Esophagus muscularis mucosa (tissue), 4 donors: ENCODE measurements around the gene RHOXF2. TPM values are rescaled to one million over a fixed set of nuclear protein-coding genes. Genes with fewer than 3 reads are reported as not detected.
"Not testable (repeated sequence)": the region's sequence is repeated elsewhere in the genome, so short reads cannot be mapped to it uniquely, and the experiment has no call there.

ENCODE experiments used
- DNase-seq: peaks from one replicate; pipeline ENCODE4 v3.0.0-alpha.2; 2017; ENCODE audit errors: extremely low spot score
- H3K27ac ChIP-seq, 4 donors: fragments of 200-600 bp; sonication (generic); replicated peaks in 1 of 4; 1 replicate in 3 of 4; 2 replicates in 1 of 4; pipeline ENCODE4 v1.5.1; 2016 to 2019; ENCODE audit warnings: mild to moderate bottlenecking in 1 of 4
- H3K27me3 ChIP-seq, 4 donors: fragments of 200-600 bp; sonication (generic); one replicate each; pipeline versions ENCODE4 v1.5.1 to v1.6.0; 2016 to 2019
- H3K36me3 ChIP-seq, 4 donors: fragments of 200-600 bp; sonication (generic); one replicate each; pipeline ENCODE4 v1.5.1; 2016 to 2019
- H3K4me1 ChIP-seq, 4 donors: fragments of 200-600 bp; sonication (generic); one replicate each; pipeline ENCODE4 v1.5.1; 2016 to 2019
- H3K4me3 ChIP-seq, 4 donors: fragments of 200-600 bp; sonication (generic); 1 replicate in 2 of 4; 2 replicates in 2 of 4; pipeline ENCODE4 v1.5.1; 2016 to 2019; ENCODE audit warnings: mild to moderate bottlenecking in 4 of 4, moderate library complexity in 1 of 4
- H3K9me3 ChIP-seq, 4 donors: fragments of 200-600 bp; sonication (generic); 1 replicate in 3 of 4; 2 replicates in 1 of 4; pipeline ENCODE4 v1.5.1; 2016 to 2019
- EP300 ChIP-seq: sonication (generic); formaldehyde crosslinking; IDR thresholded peaks from one replicate; pipeline ENCODE4 v1.6.1; 2017; ENCODE audit warnings: antibody characterized with exemption
- POLR2A ChIP-seq: fragments of 450-650 bp; IDR thresholded peaks from one replicate; pipeline ENCODE4 v1.6.1; 2017; ENCODE audit warnings: antibody characterized with exemption, moderate library complexity, mild to moderate bottlenecking, low read depth
- POLR2AphosphoS5 ChIP-seq, 2 donors: sonication (generic); formaldehyde crosslinking; IDR thresholded peaks; one replicate each; pipeline ENCODE4 v1.6.1; 2017; ENCODE audit warnings: antibody characterized with exemption in 2 of 2
- WGBS: methylation state at CpG from one replicate; pipeline ENCODE4 v1.1.5; 2018; 5-methylcytosine and 5-hydroxymethylcytosine counted together
- intact Hi-C: fragments of 100-400 bp; cut with DNase I; formaldehyde crosslinking; loops from one replicate; pipeline ENCODE4 v1.15.1; 2023
- total RNA-seq, 4 donors: library from RNA; depleted of rRNA; stranded (reverse); fragments of >200 nt; gene quantifications; one replicate each; pipeline versions ENCODE4 v1.1.0 to v1.2.1, GENCODE V29; 2016
- TF ChIP-seq, protein P1 (sequence below), 3 experiments: fragments of 200-600 bp in 2 of 3; fragments of 450-650 bp in 1 of 3; sonication (generic) in 2 of 3; IDR thresholded peaks; one replicate each; pipeline ENCODE4 v1.5.1; 2017 to 2019; ENCODE audit warnings: antibody characterized with exemption in 3 of 3, mild to moderate bottlenecking in 2 of 3, moderate library complexity in 1 of 3

RHOXF2 gene
- total RNA-seq, 4 donors from 2014 or later: not detected

GRCh38 chrX:120193254-120193653 is 34.8 kb downstream of the RHOXF2 start:
- H3K4me3 ChIP-seq, H3K27ac ChIP-seq, H3K4me1 ChIP-seq, H3K36me3 ChIP-seq, DNase-seq, intact Hi-C loops, H3K27me3 ChIP-seq, H3K9me3 ChIP-seq: not testable (repeated sequence)
- no CpG with 5 or more reads among the region's 6 CpGs for WGBS

GRCh38 chrX:120193720-120194119 is 35.3 kb downstream of the RHOXF2 start:
- H3K27me3 ChIP-seq, H3K9me3 ChIP-seq, DNase-seq, H3K27ac ChIP-seq, H3K4me3 ChIP-seq, intact Hi-C loops, H3K36me3 ChIP-seq, H3K4me1 ChIP-seq: not testable (repeated sequence)
- WGBS: no CpG with 5 or more reads among the region's 2 CpGs

DNA sequence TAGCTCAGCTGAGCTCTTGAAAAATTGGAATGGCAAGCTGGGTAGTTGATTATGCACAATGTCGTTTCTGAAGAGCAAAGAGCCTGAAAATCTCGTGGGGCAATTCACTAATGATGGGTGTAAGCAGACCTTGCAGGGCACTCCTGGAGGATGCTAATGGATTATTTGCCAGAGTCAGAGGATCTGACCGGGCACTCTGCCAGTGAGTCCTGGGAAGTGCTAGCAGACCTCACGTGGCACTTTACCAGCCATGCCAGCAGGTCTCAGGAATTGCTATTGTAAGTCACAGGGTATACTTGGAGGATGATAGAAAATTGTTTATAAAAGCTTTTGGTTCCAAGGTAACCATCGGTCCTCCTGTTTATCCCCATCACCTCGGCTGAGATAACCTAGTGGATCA is 37.4 kb downstream of the RHOXF2 start:
- H3K9me3 ChIP-seq, DNase-seq, H3K4me1 ChIP-seq, intact Hi-C loops, H3K36me3 ChIP-seq, H3K27me3 ChIP-seq, H3K4me3 ChIP-seq, H3K27ac ChIP-seq: not testable (repeated sequence)
- no CpG with 5 or more reads among the region's 6 CpGs for WGBS

- WGBS: no CpG with 5 or more reads among the region's 8 CpGs
- H3K36me3 ChIP-seq, DNase-seq, H3K4me1 ChIP-seq, H3K27me3 ChIP-seq, intact Hi-C loops, H3K9me3 ChIP-seq, H3K27ac ChIP-seq, H3K4me3 ChIP-seq: not testable (repeated sequence)
Measured at GRCh38 chrX:120196626-120197283, 38.3 kb downstream of the RHOXF2 start.

DNA sequence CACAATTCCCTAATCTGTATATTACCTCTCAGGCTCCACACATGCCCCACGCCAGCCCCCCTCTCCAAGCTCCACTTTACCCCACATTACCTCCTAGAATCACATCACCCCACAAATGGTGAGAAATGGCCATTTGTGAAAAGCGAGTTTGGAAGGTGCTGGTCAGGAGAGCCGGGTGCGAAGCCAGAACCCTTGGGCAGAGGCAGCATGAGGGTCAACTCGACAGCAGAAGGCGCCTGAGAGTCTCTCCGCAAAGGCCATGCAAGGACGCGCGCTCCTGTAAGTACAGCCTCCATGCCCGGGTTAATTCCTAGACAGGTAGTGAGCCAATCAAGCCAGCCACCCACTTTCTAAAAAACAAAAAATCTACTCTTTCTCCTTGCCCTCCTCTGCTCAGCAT is 42.4 kb downstream of the RHOXF2 start:
- H3K36me3 ChIP-seq: no peaks in the 10 kb centered on the region
- no peak overlapping the region for H3K4me3 ChIP-seq
- WGBS: 66% methylated on average over 11 of the region's 11 CpGs
- H3K4me1 ChIP-seq: no peaks in the 10 kb centered on the region
- no peak overlapping the region for H3K27ac ChIP-seq
- DNase-seq: no peak
- no peak for TF ChIP-seq POLR2A
- no peak for TF ChIP-seq POLR2AphosphoS5 (IDR thresholded peaks at IDR 0.05)
- TF ChIP-seq, protein P1, sequence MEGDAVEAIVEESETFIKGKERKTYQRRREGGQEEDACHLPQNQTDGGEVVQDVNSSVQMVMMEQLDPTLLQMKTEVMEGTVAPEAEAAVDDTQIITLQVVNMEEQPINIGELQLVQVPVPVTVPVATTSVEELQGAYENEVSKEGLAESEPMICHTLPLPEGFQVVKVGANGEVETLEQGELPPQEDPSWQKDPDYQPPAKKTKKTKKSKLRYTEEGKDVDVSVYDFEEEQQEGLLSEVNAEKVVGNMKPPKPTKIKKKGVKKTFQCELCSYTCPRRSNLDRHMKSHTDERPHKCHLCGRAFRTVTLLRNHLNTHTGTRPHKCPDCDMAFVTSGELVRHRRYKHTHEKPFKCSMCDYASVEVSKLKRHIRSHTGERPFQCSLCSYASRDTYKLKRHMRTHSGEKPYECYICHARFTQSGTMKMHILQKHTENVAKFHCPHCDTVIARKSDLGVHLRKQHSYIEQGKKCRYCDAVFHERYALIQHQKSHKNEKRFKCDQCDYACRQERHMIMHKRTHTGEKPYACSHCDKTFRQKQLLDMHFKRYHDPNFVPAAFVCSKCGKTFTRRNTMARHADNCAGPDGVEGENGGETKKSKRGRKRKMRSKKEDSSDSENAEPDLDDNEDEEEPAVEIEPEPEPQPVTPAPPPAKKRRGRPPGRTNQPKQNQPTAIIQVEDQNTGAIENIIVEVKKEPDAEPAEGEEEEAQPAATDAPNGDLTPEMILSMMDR (IDR thresholded peaks at IDR 0.05): no peak
- TF ChIP-seq EP300: no peak
- intact Hi-C loops: no loop called here
- H3K9me3 ChIP-seq: no peaks in the 10 kb centered on the region
- H3K27me3 ChIP-seq: no peaks in the 10 kb centered on the region

DNA sequence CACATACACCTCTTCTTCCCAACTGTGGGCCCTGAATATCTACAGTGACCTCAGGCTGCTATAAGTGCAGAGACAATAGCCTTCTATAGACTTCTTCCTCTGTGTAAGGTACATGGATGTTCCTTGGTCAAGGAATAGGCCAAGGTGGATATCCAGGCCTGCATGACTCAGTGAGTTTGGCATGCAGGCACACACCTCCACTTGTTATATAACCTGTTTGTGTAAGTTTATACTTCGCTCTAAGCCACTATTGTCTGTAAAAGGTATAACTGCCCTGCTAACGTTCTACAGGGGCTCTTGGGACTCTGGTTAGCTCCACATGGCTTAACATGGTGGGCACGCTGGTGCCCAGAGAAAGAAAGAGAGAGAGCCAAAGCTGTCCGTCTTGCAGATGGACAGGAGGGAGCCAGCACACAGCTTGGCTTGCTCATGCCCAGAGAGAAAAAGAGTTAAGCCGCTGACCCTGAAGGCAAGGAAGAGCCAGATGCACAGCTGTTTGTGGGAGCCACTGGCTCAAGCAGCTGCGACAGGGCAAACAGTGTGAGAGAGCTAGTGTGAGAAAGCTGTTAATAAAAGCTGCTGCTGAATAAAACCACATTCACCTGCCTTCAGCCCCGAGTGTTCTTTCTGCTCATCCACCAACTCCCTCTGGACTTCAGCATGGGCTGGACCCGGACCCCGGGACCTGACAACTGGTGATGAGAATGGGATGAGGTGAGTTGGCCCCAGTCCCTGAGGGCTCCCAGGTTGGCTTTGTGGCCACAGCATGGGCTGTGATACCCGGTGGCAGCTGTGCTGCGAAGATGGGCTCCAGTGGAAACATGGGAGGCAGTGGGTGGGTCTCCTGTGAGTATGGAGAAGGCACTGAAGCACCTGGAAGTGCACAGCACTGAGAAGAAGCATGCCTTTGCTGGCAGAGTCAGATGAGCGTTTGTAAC is 47.7 kb downstream of the RHOXF2 start:
- 75% methylated on average over 11 of the region's 12 CpGs for WGBS
- H3K27me3 ChIP-seq: no peaks in the 10 kb centered on the region
- H3K36me3 ChIP-seq: no peaks in the 10 kb centered on the region
- DNase-seq: no peak
- no peaks in the 10 kb centered on the region for H3K4me1 ChIP-seq
- TF ChIP-seq POLR2A (no peak), POLR2AphosphoS5 (IDR thresholded peaks at IDR 0.05) (no peak)
- H3K27ac ChIP-seq: no peak overlapping the region
- intact Hi-C loops: no loop called here
- no peak overlapping the region for H3K4me3 ChIP-seq
- no peaks in the 10 kb centered on the region for H3K9me3 ChIP-seq

- WGBS: 87% methylated on average over 8 of the region's 8 CpGs
- DNase-seq: no peak
- Histone ChIP-seq H3K36me3 (no peaks in the 10 kb centered on the region), H3K27me3 (no peaks in the 10 kb centered on the region), H3K9me3 (no peaks in the 10 kb centered on the region), H3K4me3 (no peak overlapping the region), H3K4me1 (no peaks in the 10 kb centered on the region), H3K27ac (no peak overlapping the region)
- intact Hi-C loops: no loop called here
- TF ChIP-seq POLR2AphosphoS5 (IDR thresholded peaks at IDR 0.05) (no peak), EP300 (no peak), POLR2A (no peak)
- TF ChIP-seq, protein P1 (IDR thresholded peaks at IDR 0.05): no peak
Measured at GRCh38 chrX:120207009-120207605, 48.7 kb downstream of the RHOXF2 start.
